ENCODE measurements around the gene TBL1Y.

Gene TBL1Y

DNA sequence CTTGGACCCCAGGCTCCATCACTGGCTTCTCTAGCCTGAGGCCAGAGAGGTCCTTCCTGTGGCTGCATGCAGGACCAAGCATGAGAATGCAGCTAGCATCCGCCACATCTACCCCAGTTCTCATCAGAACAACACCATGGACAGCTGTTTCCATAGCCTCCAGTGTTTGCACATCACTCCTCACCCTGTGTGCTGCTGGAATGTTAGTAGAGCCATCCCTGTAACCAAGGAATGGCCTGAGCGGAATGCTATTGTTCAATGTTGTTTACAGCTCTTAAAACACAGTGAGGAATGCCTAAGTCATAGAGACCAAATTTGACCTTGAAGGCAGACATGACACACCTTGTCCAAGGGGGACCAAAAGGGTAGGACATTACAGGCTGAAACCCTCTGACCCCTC is 183.9 kb downstream of the TBL1Y start:
- DNase-seq, result no peak

DNA sequence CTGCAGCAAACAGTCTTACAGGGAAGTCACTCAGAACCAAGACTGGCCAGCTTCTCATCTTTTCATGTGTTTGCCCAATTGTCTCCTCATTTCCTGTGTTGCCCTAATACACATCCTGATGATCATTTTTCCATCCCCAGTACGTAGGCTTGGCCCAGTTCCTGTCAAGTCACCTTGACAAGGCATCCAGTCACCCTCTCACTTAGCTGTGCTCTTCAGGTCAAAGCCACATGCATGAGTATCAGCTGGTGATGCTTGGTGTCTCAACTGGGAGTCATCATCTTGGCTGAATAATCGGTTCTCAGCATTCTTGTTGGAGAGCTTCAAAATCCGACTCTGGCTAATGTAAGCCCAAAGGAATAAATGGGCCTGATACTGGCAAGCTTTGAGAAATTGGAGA is 186.5 kb downstream of the TBL1Y start:
- no peak for DNase-seq

DNA sequence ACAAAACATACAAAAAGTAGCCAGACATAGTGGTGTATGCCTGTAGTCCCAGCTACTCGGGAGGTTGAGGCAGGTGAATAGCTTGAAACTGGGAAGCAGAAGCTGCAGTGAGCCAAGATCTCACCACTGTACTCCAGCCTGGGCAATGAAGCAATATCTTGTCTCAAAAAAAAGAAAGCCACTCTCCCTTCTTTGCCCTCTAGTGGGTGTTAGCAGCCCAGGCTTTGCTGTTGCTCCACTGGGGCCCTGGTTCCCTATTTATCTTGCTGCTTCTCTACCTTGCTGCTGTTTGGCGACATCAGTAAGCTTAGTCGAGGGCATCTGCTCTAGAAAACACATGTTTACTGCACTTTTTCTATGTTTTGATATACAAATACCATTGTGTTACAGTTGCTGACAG is 189.2 kb downstream of the TBL1Y start:
- DNase-seq, result no peak

DNA sequence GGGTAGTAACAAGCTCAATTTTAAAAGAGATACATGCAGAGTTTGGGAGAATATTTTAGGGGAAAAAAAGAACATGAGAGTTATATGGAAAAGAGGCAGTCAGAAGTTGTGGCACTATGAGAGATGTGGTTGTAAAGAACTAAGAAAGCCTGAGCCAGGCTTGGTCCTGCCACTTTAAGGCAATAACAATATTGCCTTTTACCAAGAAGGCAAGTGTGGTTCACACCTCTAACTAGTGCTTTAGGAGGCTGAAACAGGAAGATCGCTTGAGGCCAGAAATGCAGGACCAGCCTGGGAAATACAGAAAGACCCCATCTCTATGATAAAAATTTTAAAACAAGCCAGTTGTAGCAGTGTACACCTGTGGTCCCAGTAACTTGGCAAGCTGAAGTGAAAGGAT is 192.2 kb downstream of the TBL1Y start:
- DNase-seq, result no peak

DNA sequence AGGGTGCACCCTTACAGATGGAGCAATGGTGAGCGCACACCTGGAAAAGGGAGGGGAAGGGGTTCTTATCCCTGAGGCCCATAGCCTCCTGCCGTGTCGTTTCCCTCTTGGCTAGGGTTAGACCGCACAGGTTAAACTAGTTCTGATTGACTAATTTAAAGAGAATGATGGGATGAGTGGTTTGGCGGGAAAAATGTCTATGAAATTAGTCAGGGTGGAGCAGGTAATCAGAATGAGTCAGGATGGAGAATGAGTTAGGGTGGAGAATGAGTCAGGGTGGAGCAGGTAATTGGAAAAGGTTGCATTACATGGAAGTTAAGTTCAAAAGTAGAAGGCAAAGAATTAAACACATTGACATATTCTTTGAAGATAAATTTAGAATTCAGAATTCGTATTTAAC is 196.7 kb downstream of the TBL1Y start:
- DNase-seq, result no peak

DNA sequence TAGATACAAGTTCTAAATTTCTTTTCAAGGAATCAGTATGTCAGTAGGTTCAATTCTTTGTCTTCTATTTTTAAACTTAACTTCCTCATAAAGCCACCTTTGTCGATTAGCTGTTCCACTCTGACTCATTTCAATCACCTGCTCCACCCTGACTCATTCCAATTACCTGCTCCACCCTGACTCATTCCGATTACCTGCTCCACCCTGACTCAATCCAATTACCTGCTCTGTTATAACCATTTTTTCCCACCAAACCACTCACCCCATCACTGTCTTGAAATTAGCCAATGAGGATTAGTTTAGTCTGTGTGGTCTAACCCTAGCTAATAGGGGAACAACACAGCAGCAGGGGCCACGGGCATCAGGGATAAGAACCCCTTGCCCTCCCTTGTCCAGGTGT is 199.6 kb downstream of the TBL1Y start:
- DNase-seq, result no peak

DNA sequence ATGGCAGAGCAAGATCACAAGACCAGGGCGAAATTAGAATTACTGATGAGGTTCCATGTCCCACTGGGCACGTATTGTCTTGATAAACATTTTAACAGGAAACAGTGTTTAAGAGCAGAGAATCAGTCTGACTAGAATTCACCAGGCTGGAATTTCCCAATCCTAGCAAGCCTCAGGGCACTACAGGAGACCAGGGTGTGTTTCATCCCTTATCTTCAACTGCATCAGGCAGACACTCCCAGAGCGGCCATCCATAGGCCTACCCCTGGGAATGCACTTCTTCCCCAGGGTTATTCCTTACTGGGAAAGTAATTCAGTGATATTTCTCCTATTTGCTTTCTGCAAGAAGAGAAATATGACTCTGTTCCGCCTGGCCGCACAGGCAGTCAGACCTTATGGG is 205.4 kb downstream of the TBL1Y start:
- DNase-seq, result no peak

DNA sequence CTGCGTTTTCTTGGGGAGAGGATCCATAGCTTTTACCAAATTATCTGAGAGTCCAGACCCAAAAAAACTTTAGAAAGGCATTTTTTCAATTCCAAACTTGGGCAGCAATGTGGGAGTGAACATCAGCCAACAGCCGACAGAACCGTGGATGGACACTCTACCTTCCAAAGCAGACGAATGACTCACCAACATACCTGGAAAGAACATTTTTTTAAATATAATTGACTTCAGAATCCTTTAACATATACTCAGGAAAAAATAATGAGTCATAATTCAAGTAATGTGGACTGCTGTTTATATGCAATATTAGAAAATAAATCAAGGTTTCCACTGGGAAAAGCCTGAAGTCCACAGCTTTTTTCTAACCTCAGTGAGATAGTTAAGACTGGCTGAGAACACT is 211.7 kb downstream of the TBL1Y start:
- DNase-seq, result no peak

DNA sequence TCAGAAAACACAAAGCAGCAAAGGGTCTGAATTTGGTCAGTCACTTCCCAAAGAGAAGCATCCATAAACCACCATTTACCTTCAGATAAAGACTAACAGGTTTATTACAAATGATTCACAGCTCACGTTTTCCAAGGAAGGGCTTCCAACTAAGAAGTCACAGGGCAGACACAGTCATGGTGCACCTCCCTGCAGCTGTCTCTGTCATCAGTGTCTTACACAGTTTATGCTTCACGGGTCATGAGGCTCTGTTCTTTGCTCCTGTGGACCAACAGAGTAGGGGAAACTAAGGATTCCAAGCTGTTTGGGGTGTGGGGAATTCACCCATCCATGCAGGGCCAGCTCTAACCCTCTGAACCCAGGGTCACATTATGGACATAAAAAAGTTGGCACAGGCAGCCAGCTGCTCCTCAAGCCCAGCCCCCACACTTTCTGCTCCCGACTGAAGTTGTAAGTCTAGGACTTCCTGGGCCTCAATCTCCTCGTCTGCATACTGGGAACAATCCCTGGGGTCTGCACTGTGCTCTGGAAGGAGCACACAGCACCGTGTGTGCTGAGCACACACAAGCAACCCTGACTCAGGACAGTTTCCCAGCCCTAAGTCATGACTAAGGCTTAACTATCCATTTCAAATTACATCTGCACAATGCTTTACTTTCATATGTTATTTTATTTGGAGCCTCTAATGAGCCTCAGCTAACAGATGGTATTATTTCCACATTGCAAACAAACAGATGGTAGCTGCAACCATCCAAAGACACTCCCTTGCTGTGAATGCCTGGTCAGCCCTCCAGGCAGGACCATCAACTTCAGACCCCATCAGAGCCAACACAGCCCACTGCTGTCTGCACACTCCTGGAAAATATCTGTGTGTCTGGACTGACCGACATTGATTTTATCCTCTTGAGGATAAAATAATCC is 214.9 kb downstream of the TBL1Y start:
- DNase-seq, result no peak

DNA sequence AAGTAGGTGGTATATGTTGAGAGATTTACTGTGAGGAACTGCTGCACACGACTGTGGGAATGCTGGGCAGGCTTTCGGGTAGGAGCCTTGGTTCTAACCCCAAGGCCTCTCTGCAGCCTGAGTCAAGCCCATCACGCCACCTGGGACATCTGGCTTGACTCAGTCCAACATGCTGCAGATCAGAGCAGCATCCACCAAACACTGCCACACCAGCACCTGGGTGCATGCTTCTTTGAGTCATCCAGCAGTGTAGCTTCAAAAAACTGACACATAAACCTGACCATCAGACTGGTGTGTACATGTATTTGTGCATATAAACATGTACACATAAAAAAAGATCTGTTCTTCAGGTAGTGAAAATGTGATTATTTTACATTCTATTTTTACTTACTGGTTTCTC is 217.7 kb downstream of the TBL1Y start:
- DNase-seq, result no peak

All from activated gamma-delta T cell treated with Interleukin-2 at 50 U/mL for 16 hours (primary cell).